HG03521 (cell line): Measurements from ENCODE around the gene WFDC5.
"Not testable (repeated sequence)": the region's sequence is repeated elsewhere in the genome, so short reads cannot be mapped to it uniquely, and the experiment has no call there.

ENCODE experiments used
- ATAC-seq: cut with Tn5 transposase; IDR thresholded peaks from one replicate; pipeline ENCODE4 v1.9.1; 2021; ENCODE audit warnings: mild to moderate bottlenecking, moderate library complexity; ENCODE audit not compliant: unreplicated experiment

The WFDC5 gene, protein sequence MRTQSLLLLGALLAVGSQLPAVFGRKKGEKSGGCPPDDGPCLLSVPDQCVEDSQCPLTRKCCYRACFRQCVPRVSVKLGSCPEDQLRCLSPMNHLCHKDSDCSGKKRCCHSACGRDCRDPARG

DNA sequence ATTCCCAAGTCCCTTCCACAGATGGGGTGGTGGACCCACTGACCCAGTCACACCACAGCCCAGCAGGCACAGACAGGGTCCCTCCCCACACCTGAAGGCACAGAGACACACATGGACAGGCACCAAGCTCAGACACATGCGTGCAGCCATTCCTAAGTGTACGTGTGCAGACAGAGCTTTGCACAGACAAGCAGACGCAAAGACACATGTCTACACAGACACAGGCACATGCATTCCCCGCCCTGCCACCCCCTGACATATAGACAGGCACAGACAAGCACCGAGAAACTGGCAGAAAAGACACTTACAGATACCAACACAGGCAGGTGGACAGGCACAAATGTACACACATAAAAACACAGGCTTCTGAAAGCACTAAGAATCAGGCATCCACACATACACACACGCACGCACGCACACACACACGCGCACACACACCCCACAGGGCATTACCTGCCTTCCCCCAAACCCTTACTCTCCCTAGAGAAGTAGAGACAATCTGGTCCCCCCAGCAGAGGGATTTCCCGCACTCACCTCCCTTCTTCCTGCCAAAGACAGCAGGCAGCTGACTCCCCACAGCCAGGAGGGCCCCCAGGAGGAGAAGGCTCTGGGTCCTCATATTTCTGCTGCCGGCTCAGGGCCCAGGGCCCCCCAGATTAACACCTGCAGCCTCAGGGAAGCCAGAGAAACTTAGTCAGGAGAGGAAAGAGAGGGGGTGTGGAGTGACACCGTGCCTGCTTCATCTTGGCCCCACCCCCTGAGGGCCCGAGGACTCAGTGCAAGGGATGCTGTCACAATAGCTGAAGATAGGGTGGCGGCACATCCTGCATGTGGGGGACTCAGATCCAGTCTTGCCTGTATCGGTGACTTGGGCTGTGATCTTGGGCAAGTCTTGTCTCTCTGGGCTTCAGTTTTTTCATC lies at the start of gene WFDC5:
Gene WFDC5, minus strand, starts transcription at position 710 of the 921 bp plus-strand sequence. Its CDS starts 91 bp downstream, at position 619.
- ATAC-seq, result no peak

DNA sequence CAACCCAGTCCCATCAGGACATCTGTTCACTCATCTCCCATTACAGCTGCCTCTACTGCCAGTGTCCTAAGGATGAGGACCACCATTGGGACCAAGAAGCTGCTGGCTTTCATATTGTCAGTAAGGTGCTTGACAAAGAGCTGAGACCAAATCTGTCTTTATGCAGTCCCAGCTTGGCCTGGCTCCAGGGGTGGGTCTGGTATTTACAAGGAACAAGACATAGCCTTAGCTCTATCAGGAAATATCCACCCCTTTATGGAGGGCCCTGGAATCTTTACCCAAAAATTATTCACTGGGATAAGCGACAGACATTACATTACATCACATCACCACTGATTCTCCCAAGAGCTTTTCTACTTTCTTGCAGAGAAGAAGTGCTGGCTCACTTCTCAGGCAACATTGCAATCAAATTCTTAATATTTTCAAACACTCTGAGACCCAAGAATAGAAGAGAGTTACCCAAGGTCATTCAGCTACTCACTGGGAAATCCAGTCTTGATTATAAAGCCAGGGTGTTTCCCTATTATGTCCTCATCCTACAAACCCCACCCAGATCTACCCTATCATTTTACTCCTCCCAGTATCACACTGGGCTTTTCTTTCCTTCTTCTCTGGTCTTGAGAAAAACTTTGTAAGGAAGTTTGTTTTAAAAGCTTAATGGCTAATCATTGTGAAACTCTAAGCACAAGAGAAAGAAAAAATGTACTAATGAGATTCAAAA lies 48.3 kb upstream of the WFDC5 start:
- ATAC-seq, result no peak

DNA sequence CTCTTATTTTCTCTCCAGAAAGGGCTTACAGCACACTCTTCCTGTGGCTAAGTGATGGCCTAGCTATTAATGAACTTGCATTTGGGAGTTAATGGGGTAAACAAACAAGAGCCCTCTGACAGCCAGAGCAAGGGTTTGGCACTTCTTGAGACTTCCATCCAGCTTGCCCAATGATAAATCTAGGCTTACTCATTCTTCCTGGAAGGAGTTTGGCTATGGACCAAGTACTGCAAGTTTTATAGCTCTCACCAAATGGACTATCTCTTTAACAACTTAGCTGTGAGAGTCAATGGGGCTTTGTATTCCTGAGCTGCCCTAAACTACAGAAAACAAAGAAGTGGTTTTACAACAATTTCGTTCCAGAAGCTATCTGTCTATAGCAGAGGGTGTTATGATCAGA lies 43.0 kb upstream of the WFDC5 start:
- ATAC-seq, result no peak

DNA sequence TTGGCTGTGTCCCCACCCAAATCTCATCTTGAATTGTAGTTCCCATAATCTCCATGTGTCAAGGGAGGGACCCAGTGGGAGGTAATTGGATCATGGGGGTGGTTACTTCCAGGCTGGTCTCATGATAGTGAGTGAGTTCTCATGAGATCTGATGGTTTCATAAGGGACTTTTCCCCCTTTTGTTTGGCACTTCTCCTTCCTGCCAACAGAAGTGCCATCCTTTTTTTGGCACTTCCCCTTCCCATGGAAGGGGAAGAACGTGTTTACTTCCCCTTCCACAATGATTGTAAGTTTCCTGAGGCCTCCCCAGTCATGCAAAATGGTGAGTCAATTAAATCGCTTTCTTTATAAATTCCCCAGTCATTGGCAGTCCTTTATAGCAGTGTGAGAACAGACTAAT lies 41.7 kb upstream of the WFDC5 start:
- no peak for ATAC-seq

DNA sequence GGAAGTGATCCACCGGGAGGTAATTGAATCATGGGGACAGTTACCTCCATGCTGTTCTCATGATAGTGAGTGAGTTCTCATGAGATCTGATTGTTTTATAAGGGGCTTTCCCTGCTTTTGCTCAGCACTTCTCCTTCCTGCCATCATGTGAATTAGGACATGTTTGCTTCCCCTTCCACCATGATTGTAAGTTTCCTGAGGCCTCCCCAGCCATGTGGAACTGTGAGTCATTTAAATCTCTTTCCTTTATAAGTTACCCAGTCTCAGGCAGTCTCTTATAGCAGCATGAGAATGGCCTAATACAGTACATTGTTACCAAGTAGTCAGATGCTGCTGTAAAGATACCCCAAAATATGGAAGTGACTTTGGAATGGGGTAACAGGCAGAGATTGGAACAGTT lies 39.8 kb upstream of the WFDC5 start:
- ATAC-seq, result not testable (repeated sequence)

DNA sequence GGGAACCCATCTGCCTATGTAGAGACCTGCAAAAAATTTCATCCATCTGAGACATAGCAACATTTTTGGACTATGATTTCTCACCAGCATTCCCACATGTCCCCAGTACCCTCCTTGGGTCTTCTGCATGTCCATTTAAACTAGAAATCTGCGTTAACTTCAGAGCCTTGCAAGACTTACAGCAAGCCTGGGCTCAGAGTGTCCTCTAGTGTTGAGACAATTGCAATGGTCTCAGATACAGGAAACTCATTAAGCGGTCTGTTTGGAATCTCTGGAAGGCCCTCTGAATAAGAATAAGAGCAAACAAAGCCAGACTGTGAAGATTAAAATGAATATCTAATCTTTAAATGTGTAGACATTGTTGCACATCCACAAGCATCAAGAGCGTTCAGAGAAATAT lies 39.2 kb upstream of the WFDC5 start:
- no peak for ATAC-seq

DNA sequence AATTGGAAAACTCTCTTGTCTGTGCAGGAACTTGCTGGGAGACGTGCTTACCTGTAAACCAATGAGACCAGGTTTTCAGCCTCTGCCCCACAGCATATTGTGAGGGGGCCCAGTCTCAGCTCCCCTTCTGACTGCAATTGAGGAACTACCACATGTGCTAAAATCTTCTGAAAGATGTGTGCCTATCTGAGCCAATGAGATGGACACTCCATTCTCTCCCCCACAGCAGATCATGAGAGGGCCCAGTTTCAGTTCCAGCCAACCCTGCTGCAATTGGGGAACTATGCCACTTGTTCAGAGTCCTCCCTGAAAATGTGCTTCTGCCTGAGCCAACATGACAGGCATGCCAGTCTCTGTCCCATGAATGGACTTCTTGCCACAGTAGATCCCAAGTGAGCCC lies 38.8 kb upstream of the WFDC5 start:
- ATAC-seq, result no peak

DNA sequence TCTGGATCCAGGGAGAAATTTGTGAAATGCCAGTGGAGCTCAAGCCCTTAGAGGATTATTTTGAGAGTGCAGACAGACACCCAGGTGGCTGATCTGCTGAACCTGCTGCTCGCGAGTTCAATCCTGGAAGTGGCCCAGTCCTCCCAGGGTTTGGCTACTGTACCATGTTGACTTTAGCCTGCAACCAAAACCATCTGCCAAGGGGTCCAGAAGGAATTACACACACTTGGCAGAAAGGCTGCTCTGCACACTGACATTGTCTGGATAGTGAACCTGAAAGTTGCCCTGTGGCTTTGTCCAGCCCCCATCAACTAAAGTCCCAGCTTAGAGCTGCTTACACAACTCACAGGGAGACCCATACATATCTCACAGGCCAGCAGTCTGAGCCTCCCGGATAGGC lies 38.2 kb upstream of the WFDC5 start:
- ATAC-seq, result no peak

DNA sequence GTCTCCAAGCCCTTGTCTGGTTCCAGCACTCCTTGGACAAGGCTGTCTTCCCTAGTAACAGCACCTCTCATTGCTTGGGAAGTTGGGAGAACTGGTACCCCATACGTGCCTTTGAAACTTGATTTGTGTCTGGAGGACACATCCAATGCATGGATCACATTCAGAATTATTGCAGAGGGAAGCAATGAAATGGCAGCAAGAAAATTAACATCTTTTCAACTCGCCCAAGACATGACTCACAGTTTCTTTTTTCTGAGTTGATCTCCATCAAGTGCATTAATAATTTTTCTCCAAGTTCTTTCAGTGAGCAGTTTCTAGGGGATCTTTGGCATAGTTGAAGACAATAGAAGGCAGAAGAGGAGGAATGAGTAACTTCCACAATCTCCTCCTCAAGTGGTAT lies 37.4 kb upstream of the WFDC5 start:
- ATAC-seq, result no peak

DNA sequence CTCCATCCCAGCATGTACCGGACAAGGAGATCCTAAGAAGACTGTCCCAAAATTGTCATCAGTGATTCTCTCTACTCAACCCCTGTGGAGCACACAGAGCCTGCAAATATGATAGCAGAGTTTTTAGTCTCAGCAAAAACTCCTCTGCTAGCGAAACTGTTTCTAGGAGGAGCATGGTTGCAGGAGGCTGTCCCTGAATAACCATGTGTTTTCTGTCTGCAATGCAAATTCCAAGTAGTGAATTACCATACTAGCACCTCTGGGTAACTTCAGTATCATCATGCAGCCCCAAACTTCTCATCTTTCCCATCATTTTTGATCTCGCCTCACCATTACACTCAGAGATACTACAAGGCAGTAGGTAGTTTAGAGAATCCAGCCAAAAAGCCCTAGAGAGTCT lies 34.1 kb upstream of the WFDC5 start:
- ATAC-seq, result no peak

DNA sequence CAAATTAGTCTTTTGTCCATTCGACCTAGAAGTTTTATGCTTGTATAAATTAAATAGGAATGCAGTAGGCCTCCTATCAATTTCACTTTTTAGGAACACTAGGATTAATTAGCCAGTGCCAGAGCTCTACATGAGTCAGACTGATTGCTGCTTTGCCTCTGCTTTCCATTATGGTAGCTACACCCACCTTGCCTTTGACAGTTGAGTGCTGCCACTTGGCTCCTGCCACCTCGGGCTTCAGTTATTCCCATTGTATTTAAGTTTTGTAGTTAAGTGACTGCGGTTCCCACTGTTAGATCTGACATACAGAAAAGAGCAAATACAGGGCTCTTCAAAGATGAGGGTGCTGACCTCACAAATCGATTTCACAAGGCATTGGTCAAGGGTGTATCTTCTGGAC lies 25.9 kb upstream of the WFDC5 start:
- ATAC-seq, result no peak

DNA sequence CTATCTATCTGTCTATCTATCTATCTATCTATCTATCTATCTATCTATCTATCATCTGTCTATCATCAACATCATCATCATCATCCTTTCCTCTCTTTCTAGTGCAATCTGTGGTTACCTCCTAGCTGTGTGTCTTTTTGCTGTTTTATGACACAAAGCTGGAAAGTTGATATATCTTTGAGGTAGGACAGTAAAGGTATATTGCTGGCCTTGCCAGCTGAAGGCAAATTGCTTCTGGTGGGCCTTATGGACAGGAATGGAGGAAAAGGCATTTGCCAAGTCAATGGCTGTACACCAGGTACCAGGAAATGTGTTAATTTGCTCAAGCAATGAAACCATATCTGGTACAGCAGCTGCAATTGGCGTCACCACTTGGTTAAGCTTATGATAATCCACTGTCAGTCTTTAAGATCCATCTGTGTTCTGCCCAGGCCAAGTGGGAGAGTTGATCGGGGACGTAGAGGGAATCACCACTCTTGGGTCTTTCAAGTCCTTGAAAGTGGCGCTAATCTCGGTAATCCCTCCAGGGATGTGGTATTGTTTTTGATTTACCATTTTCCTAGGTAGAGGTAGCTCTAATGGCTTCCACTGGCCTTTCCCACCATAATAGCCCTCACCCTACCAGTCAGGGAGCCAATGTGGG lies 24.9 kb upstream of the WFDC5 start:
- ATAC-seq, result not testable (repeated sequence)

DNA sequence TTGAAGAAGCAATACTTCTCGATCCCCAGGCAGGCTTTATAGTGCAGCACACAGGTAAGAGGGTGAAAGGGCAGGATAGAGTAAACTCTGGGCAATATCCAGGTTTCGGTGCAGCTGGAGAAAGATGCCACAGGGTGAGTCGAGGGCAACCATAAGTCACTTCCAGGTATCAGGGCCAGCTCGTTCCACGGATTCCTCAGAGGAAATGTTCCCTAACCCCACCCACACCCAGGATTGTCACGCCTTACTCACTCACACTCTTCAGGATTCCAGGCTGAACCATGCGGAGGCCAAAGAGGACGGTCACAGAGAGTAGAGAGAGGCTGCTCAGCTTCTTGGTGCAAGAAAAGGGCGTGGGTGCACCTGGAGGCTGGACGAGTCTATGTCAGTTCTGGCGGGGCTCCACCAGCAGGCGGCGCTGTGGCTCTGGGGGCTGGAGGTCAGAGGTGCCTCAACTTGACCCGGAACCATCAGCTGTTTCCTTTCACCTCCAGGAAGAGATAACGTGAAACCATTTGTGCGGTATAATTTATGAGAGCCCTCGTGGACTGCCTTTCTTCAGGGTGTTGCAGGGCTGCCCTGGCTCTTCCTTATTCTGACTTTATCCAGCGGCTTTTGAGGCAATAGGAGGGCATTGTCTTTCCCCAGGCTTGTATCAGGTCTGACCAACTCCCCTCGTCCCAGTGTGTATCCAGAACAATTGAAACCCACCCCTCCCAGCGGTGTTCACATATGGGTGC lies 23.8 kb upstream of the WFDC5 start:
- ATAC-seq, result no peak

DNA sequence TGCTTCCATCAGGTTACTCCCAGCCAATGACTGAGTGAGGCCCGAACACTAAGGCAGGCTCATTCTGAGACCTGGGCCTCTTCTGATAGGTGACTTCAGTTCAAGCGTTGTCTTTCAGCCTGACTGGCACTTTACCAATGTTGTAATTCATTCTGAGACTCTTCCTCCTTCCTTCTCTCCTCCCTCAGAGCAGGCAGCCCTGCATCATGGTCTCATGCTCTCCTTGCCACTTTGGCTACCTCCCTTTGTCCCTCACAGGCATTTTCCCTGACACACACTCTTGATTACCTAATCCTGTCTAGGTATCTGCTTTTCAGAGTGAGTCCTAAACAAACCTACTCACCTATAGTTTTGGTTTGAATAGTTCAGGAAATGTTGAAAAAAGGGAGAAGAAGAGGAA lies 21.9 kb upstream of the WFDC5 start:
- ATAC-seq, result no peak

DNA sequence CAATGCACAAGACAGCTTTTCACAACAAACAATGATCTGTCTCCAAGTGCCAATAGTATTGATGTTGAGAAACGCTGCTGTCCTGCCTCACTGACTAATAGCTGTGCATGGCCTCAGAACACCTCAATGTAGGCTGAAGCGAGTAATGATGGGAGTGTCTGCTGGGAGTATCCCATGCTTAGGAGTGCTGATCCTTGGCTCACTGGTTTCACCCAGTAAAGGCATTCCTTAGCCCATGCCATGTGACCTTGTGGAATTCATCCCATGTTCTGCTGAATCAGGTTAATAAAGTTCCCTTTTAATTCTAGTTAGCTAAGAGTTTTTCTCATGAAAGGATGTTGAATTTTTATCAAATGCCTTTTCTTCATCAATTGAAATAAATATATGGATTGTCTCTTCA lies 13.1 kb upstream of the WFDC5 start:
- no peak for ATAC-seq

DNA sequence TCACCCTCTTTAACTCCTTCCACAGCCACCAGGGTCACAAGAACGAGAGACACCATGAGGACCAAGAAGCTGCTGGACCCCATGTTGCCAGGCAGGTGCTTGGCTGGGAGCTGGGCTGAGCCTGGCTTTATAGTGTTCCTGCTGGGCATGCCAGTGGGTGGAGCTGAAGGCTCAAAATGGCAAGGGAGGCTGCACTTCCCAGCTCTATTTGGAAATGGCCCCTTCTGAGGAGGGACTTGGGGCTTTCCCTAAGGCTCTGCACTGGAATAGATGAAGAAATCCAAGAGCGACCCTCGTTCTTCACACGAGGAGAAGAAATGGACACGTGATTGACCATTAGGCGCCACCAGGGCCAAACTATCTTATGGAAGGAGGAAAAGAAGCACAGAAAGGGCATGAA lies 9.4 kb upstream of the WFDC5 start, which contains the start of gene WFDC12:
Gene WFDC12, minus strand, starts transcription at position 101 of the 400 bp plus-strand sequence. Its CDS starts 18 bp downstream, at position 83.
- ATAC-seq, result no peak

DNA sequence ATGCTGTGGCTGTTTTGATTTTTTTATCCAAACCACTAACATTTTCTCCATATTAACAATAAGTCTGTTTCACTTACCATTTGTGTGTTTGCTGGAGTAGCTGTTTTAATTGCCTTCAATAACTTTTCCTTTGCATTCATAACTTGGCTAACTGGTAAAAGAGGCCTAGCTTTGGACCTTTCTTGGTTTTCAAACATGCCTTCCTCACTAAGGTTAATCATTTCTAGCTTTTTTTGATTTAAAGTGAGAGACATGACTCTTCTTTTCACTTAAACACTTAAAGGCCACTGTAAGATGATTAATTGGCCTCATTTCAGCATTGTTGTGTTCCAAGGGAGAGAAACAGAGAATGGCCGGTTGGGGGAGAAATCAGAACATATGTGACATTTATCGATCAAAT lies 6.4 kb upstream of the WFDC5 start:
- ATAC-seq, result no peak

DNA sequence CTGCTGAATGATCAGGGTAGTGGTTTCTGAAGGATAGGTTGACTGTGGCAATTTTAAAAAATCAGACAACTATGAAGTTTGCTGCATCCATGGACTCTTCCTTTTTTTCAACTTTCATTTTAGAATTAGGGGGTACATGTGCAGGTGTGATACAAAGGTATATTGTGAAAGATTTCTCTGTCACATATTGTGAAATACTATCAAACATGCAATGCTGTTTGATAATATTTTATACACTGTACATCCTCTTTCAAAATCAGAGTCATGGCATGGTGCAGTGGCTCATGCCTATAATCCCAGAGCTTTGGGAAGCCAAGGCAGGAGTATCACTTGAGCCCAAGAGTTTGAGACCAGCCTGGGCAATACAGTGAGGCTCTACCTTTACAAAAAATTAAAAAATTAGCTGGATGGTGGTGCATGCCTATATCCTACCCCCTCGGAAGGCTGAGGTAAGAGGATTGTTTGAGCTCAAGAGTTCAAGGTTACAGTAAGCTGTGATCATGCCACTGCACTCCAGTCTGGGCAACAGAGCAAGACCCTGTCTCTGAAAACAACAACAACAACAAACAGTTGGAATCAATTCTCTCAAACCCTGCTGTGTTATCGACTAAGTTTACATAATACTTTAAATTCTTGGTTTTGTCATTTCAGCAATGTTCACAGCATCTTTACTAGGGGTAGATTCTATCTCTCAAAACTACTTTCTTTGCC lies 4.7 kb upstream of the WFDC5 start:
- no peak for ATAC-seq

DNA sequence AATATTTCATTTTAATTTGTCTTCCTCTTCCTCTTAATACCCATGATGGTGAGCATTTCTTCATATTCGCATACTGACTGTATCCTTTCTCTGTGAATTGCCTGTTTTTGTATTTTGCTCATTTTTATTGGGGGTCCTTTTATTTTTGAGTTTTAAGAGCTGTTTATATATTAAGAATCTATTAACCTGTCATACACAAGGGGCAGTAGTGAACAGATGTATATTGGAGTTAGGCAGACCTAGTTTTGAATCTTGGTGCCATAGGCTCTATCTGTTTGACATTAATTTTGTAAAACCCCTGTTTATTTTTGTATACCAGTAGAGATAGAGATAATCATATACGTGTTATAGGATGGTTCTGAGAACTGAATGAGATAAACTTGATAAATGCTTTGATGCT lies 3.1 kb upstream of the WFDC5 start:
- no peak for ATAC-seq

DNA sequence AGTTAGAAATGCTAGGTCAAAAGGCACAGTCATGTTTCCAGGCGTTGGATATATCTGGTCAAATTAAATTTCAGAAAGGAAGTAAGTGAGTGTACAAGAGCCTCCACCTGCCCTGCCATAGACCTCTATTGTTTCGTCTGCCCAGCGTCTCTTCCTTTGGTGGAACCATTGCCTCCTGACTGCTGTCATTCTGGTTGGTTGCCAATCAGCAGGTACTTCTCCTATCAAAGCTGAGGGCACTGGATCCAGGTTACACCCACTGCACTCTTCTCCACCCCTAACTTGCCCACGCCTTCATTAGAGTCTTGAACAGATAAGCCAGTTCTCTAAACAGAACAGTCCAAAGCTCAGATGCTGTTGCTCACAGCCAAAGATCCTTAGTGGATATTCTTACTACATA lies 2.6 kb upstream of the WFDC5 start:
- no peak for ATAC-seq
